ENCODE data around the gene SPO11. TPM values are rescaled to one million over a fixed set of nuclear protein-coding genes. Genes with fewer than 3 reads are reported as not detected.

SPO11 gene
- total and polyA plus RNA-seq, 2 of the 8 experiments (the other 6 are each of a cell fraction or from before 2014, with no cell fraction given) = not detected

GRCh38 chr20:57392512-57393271 lies 63.1 kb downstream of the SPO11 start:
- Histone ChIP-seq H3K9ac (replicated peaks in 1 of 4; ENCODE audit: extremely low read depth in 1 of 4, low read depth in 3 of 4, low read length in 3 of 4) (peak overlapping the region in 1 of 4 experiments; percentile 56; a peak in 1 of 7 replicates), H4K20me1 (replicated peaks in 1 of 2; ENCODE audit: control insufficient read depth in 1 of 2, insufficient read depth in 2 of 2, low read length in 2 of 2) (peaks cover 23 to 28% of the 10 kb centered on the region in 2 experiments)
- TF ChIP-seq GABPA (IDR thresholded peaks at IDR 0.05; ENCODE audit: borderline replicate concordance, insufficient read depth, low read length) (no peak), CTBP2 (IDR thresholded peaks at IDR 0.05; ENCODE audit: borderline replicate concordance, insufficient read depth, insufficient read length, low read length) (no peak), RFX5 (IDR thresholded peaks at IDR 0.05; ENCODE audit: borderline replicate concordance, low read depth, low read length) (no peak), SP2 (IDR thresholded peaks at IDR 0.05; ENCODE audit: low read length) (no peak), USF2 (IDR thresholded peaks at IDR 0.05; ENCODE audit: low read length) (no peak), KDM5A (IDR thresholded peaks at IDR 0.05; ENCODE audit: low read length) (no peak), PHF8 (conservative IDR thresholded peaks at IDR 0.05; ENCODE audit: low read depth, low read length) (no peak), EP300 (IDR thresholded peaks at IDR 0.05; ENCODE audit: borderline replicate concordance in 1 of 2, low read depth in 2 of 2, low read length in 2 of 2) (no peak), NANOG (IDR thresholded peaks at IDR 0.05; ENCODE audit: insufficient read depth, low read depth, low read length, poor library complexity, severe bottlenecking) (no peak)

More at GRCh38 chr20:57392512-57393271, 63.1 kb downstream of the SPO11 start:
- peaks cover 10 to 38% (median 19%) of the 10 kb centered on the region in 4 experiments; a peak in 7 of 8 replicates for H3K36me3 ChIP-seq (ENCODE audit: control insufficient read depth in 2 of 4, insufficient read depth in 4 of 4, low read length in 3 of 4)
- DNase-seq (ENCODE audit: low read depth in 1 of 2, low spot score in 2 of 2) (no peak), FAIRE-seq (no peak)
- no peak overlapping the region for H2BK120ac ChIP-seq (replicated peaks; ENCODE audit: low read depth, low read length)
- peak overlapping the region; percentile 60 to 94 (median 72) for H3K4me3 ChIP-seq (ENCODE audit: extremely low read depth in 1 of 4, insufficient read depth in 2 of 4, low read depth in 3 of 4, low read length in 4 of 4)
- peak overlapping the region; percentile 89 for H3K4ac ChIP-seq (replicated peaks; ENCODE audit: insufficient read length, low read depth, low read length)
- H4K5ac ChIP-seq (ENCODE audit: insufficient read length, low read depth, low read length) = no peak overlapping the region
- H2AFZ ChIP-seq (ENCODE audit: low read length) = no peak overlapping the region
- H4K8ac ChIP-seq (ENCODE audit: extremely low read depth, insufficient read depth, low read length) = peak overlapping the region; percentile 71
- no peak overlapping the region for H3K56ac ChIP-seq (replicated peaks; ENCODE audit: insufficient read length, low read depth, low read length)
- H3K79me2 ChIP-seq (ENCODE audit: control insufficient read depth in 1 of 2, insufficient read depth in 2 of 2, low read length in 2 of 2) = peaks cover 5 to 57% of the 10 kb centered on the region in 2 experiments; a peak in 3 of 4 replicates
- H4K91ac ChIP-seq (replicated peaks; ENCODE audit: insufficient read length, low read length) = no peak overlapping the region
- no peaks in the 10 kb centered on the region for H3K9me3 ChIP-seq (ENCODE audit: insufficient read depth in 2 of 2, low read depth in 1 of 2, low read length in 1 of 2)
- H3K27me3 ChIP-seq (replicated peaks in 1 of 4; ENCODE audit: control insufficient read depth in 3 of 4, extremely low read depth in 1 of 4, insufficient read depth in 3 of 4, low read length in 3 of 4) = peaks cover 0 to 10% (median 4%) of the 10 kb centered on the region in 4 experiments; a peak in 4 of 7 replicates
- no peak overlapping the region for H2BK20ac ChIP-seq (ENCODE audit: low read length)
- H3K23ac ChIP-seq (ENCODE audit: insufficient read length) = no peak overlapping the region
- peak overlapping the region; percentile 32 for H3K18ac ChIP-seq (ENCODE audit: extremely low read depth, low read length)
- 0 out of 2 replicates have a peak overlapping the region, but pooled peaks have one; percentile 72 for H2BK15ac ChIP-seq (ENCODE audit: low read length)
- peaks cover 30% of the 10 kb centered on the region for H3K79me1 ChIP-seq (ENCODE audit: low read depth, low read length)
- H3K27ac ChIP-seq (ENCODE audit: low read depth, low read length) = no peak overlapping the region
- ChIA-PET POLR2A (ENCODE audit: partially characterized antibody) (interaction anchor here (0.7 to 3.2 kb wide), 9 partner anchors 8 to 119 kb away, joined by 3 to 11 read pairs (median 3); no protein-coding TSS in a partner anchor), CTCF (ENCODE audit: partially characterized antibody) (interaction anchor here (0.6 to 1.5 kb wide), 7 partner anchors 11 to 700 kb away, joined by 3 to 4 read pairs (median 3); no protein-coding TSS in a partner anchor)
- no peak overlapping the region for H2AK5ac ChIP-seq (ENCODE audit: low read depth, low read length)
- H2BK12ac ChIP-seq (ENCODE audit: low read depth, low read length) = no peak overlapping the region
- peak overlapping the region; percentile 68; the same call in 1 of the 2 replicates for H2BK5ac ChIP-seq (ENCODE audit: low read depth, low read length)
- peaks cover 5% of the 10 kb centered on the region; the same call in 1 of the 2 replicates for H3K23me2 ChIP-seq (ENCODE audit: low read depth, low read length)
- no peak overlapping the region for H3K14ac ChIP-seq (ENCODE audit: insufficient read length)
- WGBS, 2 experiments (ENCODE audit: extremely low coverage in 1 of 2, insufficient coverage in 1 of 2, insufficient read length in 1 of 2, insufficient replicate concordance in 2 of 2, low coverage in 1 of 2, low lambda C conversion rate in 2 of 2, missing lambda C conversion rate in 1 of 2) = 81% methylated on average over 27 of the region's 33 CpGs; no CpG with 5 or more reads in 1 of the 2 experiments
- H3K4me1 ChIP-seq (replicated peaks in 1 of 4; ENCODE audit: control insufficient read depth in 3 of 4, insufficient read depth in 4 of 4, low read length in 3 of 4) = peaks cover 5 to 27% (median 18%) of the 10 kb centered on the region in 4 experiments
- peak overlapping the region; percentile 58 to 74 for H3K4me2 ChIP-seq (ENCODE audit: insufficient read depth in 1 of 2, low read depth in 2 of 2, low read length in 2 of 2)

Data from H1 (cell line).